ENCODE data around the gene MMP12.
A peak's percentile ranks its signal among the peaks of the same experiment; 100 is the strongest.
"Not testable (repeated sequence)": the region's sequence is repeated elsewhere in the genome, so short reads cannot be mapped to it uniquely, and the experiment has no call there.

MMP12 gene

GRCh38 chr11:102874852-102875251, at the start of gene MMP12:
Gene MMP12, minus strand, starts transcription at chr11:102874982. Its CDS starts 45 bp downstream, at chr11:102874937.
- intact Hi-C loops (cut with DNase I) = no loop called here
- DNase-seq = no peak

- intact Hi-C loops (cut with DNase I) = no loop called here
- no peak for DNase-seq
These were observed 46.9 kb upstream of the MMP12 start for GRCh38 chr11:102921587-102922220.

- intact Hi-C loops (cut with DNase I) = no loop called here
- peak in 1 of 42 donors; percentile 14 for DNase-seq
These were observed 45.4 kb upstream of the MMP12 start for GRCh38 chr11:102920118-102920684.

GRCh38 chr11:102915044-102915375, 40.2 kb upstream of the MMP12 start:
- DNase-seq = no peak
- intact Hi-C loops (cut with DNase I) = no loop called here

- DNase-seq = peak in 28 of 42 donors; percentile 9 to 66 (median 36)
- intact Hi-C loops (cut with DNase I) = no loop called here
These were observed 39.7 kb upstream of the MMP12 start for GRCh38 chr11:102914238-102915043.

GRCh38 chr11:102912482-102912830, 37.7 kb upstream of the MMP12 start:
- DNase-seq = no peak

GRCh38 chr11:102911758-102912481, 37.1 kb upstream of the MMP12 start:
- intact Hi-C loops (cut with DNase I) = no loop called here

More at GRCh38 chr11:102912482-102912830, 37.7 kb upstream of the MMP12 start:
- intact Hi-C loops (cut with DNase I) = no loop called here

GRCh38 chr11:102905848-102906247, 31.1 kb upstream of the MMP12 start:
- DNase-seq; intact Hi-C loops (cut with DNase I): not testable (repeated sequence)

More at GRCh38 chr11:102911758-102912481, 37.1 kb upstream of the MMP12 start:
- no peak for DNase-seq

GRCh38 chr11:102903895-102904294, 29.1 kb upstream of the MMP12 start:
- intact Hi-C loops (cut with DNase I); DNase-seq: not testable (repeated sequence)

GRCh38 chr11:102900346-102900745, 25.6 kb upstream of the MMP12 start:
- no peak for DNase-seq
- intact Hi-C loops (cut with DNase I) = no loop called here

GRCh38 chr11:102891736-102892135, 17.0 kb upstream of the MMP12 start:
- no peak for DNase-seq
- intact Hi-C loops (cut with DNase I) = no loop called here

- no peak for DNase-seq
- intact Hi-C loops (cut with DNase I) = no loop called here
These were observed 12.2 kb upstream of the MMP12 start for GRCh38 chr11:102886999-102887398.

GRCh38 chr11:102883141-102883540, 8.4 kb upstream of the MMP12 start:
- intact Hi-C loops (cut with DNase I) = no loop called here
- DNase-seq = no peak

- intact Hi-C loops (cut with DNase I) = no loop called here
- peak in 1 of 42 donors; percentile 11 for DNase-seq
These were observed 7.7 kb upstream of the MMP12 start for GRCh38 chr11:102882389-102883024.

- intact Hi-C loops (cut with DNase I) = no loop called here
These were observed 5.0 kb upstream of the MMP12 start for GRCh38 chr11:102879801-102880200.

GRCh38 chr11:102878595-102878994, 3.8 kb upstream of the MMP12 start:
- DNase-seq = no peak
- intact Hi-C loops (cut with DNase I) = no loop called here

More at GRCh38 chr11:102879801-102880200, 5.0 kb upstream of the MMP12 start:
- DNase-seq = peak in 15 of 42 donors; percentile 5 to 46 (median 13)

GRCh38 chr11:102869354-102869964, 5.3 kb downstream of the MMP12 start:
- intact Hi-C loops (cut with DNase I); DNase-seq: not testable (repeated sequence)

- intact Hi-C loops (cut with DNase I) = no loop called here
- no peak for DNase-seq
These were observed 6.4 kb downstream of the MMP12 start for GRCh38 chr11:102868339-102868738.

GRCh38 chr11:102864724-102865123, 10.1 kb downstream of the MMP12 start:
- intact Hi-C loops (cut with DNase I) = no loop called here
- no peak for DNase-seq

All from head of caudate nucleus (tissue), 42 donors.